Stromal cell of bone marrow (primary cell): Measurements from ENCODE around the gene PDILT.

ENCODE experiments used
- DNase-seq: peaks from one replicate; pipeline ENCODE4 v3.0.0-alpha.2; 2012; ENCODE audit warnings: low read depth

Gene PDILT

GRCh38 chr16:20359997-20360396 is 44.5 kb downstream of the PDILT start:
- no peak for DNase-seq

DNA sequence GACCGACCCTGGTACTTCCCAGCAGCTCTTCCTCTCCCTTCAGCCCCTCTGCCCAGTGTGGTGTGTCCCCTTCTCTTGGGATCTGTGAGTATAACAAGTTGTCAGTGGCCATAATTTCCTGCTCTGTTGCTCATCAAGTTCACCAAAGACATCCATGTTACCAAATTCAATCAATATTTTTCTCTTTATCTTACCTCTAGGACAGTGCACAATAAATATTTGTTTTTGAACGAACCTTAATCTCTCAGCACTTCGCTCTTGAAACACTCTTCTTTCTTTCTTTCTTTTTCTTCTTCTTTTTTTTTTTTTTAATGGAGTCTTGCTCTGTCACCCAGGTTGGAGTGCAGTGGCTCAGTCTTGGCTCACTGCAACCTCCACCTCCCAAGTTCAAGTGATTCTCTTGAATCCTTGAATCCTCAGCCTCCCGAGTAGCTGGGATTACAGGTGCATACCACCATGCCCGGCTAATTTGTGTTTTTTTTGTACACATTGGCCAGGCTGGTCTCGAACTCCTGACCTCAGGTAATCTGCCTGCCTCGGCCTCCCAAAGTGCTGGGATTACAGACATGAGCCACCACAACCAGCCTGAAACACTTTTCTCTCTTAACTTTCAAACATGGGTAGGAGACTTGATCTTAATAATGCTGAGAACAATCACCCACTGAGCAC is 49.3 kb downstream of the PDILT start:
- no peak for DNase-seq

DNA sequence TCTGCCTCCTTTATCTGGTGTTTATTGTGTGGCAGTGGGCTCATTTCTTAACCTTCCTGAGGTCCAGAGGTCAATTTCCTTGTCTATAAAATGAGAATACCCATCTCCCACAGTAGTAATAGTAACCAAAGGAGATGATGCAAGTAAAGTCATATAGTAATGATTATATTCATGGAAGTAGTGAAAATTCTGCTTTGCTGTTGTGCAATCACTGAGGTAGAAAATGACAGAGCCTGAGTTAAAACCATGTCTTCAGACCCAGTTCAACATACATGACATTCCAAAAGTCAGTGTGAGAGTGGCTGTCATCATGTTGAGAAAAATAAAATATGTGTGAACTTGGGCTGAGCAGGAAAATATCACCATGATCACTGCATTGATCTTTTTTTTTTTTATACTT is 51.2 kb downstream of the PDILT start:
- DNase-seq = no peak

GRCh38 chr16:20352615-20353014 is 51.9 kb downstream of the PDILT start, which contains the start of gene UMOD:
Gene UMOD, minus strand, starts transcription at chr16:20352715. Its CDS starts 1,978 bp downstream, at chr16:20350737.
- no peak for DNase-seq

DNA sequence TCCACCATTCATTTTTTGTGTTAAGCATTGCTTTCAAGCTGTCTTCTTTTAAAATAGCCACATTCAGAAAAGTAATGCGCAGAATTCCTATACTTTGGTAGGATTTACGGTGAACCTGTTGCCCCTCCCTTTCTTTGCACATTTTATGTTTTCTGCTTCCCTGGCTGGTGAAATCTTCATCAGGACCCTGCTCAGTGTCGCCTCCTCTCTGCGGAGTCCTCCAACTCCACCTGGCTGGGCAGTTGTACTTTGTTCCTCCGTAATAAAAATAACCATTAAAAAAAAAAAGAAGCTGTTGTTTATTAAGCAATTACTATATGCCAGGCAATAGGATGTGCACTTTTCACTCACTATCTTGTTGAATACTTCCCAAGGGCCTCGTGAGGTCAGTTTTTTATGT is 54.9 kb downstream of the PDILT start:
- no peak for DNase-seq

GRCh38 chr16:20348365-20349185 is 56.0 kb downstream of the PDILT start:
- no peak for DNase-seq

- no peak for DNase-seq
Observed at GRCh38 chr16:20347666-20348364, 56.7 kb downstream of the PDILT start.

GRCh38 chr16:20344611-20345010 is 59.9 kb downstream of the PDILT start:
- DNase-seq = no peak

GRCh38 chr16:20339744-20340143 is 64.8 kb downstream of the PDILT start:
- no peak for DNase-seq

DNA sequence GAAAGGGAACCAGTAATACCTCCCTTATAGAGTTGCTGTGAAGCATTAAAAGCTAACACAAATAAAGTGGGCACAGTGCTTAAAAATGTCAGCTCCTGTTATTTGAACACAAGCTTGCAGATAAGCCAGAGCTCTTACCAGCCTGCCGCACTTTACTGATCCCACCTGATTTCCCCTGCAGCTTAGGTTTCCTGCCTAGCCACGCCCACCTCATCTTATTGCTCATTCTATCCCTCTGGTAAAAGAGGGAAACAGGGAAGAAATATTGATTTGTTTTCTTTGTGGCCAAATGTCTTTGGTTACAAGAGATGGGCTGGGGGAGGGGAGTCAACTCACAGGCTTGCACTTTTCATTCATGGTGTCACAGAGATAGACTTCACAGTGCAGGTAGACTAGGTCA is 67.6 kb downstream of the PDILT start:
- no peak for DNase-seq

GRCh38 chr16:20334396-20334795 is 70.1 kb downstream of the PDILT start:
- DNase-seq = no peak

DNA sequence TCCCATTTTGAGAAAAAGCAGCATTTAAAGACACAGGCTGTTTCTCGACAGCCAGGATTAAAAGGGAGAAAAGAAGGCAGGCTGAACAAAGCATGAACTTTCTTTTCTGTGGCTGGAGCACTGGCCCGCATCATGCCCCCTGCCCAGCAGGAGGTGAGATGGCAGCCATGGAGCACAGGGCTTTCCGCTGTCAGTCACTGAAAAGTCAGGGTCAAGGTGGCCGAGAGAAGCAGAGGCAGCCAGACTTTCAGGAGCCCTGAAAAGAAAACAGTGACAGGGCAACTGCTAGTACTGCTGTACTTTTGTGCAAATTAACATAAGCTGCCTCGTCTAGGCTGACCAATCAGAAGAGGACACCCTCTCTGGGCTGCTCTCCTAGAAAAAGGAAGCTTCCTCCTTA is 71.4 kb downstream of the PDILT start:
- no peak for DNase-seq

- DNase-seq = no peak
Observed at GRCh38 chr16:20332411-20332810, 72.1 kb downstream of the PDILT start.

DNA sequence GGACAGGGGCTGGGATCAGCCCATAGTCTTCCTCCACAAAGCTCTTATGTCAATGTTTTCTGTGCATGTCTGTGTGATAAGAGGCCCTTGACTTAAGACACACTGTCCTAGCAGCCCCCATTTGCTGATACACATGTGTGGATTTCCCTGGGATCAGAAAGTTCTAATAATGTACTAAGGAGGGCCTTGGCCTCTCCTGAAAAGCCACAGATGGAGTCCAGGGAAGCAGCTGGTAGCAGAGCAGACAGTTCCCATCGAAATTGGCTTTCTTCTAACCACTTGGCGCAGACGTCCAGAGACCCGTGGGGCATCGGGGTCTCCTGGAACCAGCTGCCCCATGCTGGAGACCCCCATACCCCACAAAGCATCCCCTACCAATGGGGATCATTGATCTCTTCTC is 72.9 kb downstream of the PDILT start:
- DNase-seq = no peak

DNA sequence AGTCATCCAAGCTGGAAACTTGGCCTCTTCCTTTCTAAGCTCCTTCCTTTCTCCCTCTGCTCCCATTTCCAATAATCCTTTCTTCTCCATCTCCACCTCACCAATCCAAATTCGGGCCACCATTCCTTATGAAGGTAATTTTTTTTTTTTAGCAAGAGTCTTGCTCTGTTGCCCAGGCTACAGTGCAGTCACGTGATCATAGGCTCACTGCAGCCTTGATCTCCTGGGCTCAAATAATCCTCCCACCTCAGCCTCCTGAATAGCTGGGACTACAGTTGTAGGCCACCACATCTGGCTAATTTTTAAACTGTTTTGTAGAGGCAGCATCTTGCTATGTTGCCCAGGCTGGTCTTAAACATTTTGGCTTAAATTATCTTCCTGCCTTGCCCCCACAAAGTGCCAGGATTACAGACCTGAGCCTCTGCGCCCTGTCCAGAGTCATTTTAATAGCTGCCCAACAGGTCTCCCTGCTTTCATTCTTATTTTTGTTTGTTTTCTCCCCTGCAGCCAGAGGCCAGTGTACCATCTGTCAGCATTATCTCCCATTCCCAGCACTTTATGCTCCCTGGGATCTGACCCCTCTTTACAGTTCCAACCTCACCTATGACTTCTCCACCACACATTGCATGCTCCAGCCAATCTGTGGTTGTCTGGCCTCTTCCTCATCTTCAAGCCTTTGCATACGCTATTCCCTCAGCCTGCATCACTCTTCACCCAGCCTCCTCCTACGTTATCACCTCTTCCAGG is 75.0 kb downstream of the PDILT start:
- no peak for DNase-seq

DNA sequence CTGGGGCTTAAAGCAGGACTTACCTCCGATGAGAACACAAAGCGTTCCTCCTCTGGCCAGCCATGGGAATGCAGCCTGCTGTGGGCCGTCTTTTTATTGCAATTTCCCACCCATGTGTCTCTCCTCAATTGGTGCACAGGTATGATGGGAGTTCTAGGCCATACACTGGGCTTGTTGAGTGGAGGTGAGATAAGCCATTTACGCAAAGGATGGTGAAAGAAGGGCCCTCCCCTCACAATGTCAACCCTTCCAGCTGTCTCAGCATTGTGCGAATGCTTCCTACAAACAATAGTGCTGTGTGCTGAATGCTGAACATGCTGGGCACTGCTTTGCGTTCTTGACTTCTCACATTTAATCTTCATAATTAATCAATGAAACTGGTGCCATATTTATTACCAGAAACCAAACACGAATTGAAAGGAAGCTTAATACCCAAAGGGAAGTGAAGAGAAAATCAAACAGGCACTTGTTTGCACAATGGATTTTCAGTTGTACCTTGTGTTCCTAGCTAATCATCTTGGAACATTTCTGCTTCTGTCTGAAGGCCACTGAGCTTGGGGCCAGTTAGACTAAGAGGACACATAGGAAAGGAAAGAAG is 77.0 kb downstream of the PDILT start, which contains the start of gene GP2:
Gene GP2, minus strand, starts transcription at position 70 of the 598 bp plus-strand sequence. CDS start 1,082 bp downstream, outside the sequence.
- no peak for DNase-seq

- no peak for DNase-seq
Observed at GRCh38 chr16:20326321-20326720, 78.2 kb downstream of the PDILT start.

GRCh38 chr16:20325005-20325404 is 79.5 kb downstream of the PDILT start:
- no peak for DNase-seq

DNA sequence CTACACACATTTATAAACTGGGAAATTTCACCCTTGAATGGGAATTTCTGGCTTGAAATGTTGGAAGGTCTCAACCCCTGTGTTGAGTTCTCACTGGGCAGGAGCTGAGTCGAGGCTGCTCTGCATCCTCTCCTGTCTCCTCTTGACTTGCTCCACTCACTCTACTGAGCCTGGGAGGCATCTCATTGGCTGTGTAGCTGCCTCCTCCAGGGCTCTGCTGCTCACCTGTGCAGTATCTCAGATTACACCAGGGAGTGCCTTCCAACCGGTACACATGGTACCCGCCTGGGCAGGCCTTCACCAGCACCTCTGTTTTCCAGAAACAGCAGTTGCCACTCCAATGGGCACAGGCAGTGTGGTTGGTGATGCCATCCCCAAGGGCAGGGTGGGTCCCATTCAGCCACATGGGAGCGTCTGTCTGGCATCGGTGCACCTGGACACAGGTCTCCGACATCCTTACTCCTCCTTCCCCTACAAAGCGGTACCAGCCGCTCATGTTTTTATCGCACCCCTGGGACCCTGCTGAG is 80.9 kb downstream of the PDILT start:
- DNase-seq = no peak

DNA sequence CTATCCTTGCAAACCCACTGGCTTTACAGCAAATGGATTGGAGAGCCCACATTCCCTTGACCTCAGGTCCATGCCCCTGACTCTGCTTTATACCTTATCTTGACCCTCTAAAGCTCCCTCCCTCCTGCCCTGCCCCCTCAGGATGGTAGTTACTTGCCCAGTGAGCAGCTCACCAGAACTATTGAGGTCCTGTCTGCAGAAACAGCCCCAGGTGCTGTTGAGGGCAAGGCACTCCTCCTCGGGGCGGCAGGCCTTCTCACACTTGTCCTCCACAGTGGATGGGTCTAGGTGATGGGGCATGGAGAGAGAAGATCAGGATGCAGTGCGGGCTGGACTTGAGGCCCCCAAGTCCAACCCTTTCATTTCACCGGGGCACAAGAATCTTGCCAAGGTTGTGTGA is 81.8 kb downstream of the PDILT start:
- no peak for DNase-seq

DNA sequence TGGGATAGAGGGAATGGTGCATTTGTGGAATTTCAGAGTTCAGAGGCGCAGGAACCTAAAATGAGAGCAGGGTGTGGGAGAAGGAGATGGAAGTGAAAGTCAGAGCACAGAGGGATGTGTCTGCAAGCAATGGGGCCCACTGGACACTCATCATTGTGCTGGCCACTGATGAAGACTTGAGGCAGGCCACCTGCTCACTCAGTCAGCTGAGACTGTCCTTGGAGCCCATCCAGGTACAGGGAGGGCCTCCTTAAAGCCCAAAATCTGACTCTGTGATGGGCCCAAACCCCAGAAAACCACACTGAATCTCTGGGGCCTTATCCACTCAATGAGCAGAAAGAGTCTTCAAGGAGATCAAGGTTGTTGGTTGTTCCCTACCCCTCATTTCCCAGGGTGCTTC is 82.9 kb downstream of the PDILT start:
- no peak for DNase-seq
